Heart left ventricle (tissue), 16 donors: ENCODE results near the gene ARID5B. TPM values are rescaled to one million over a fixed set of nuclear protein-coding genes. Genes with fewer than 3 reads are reported as not detected.
A peak's percentile ranks its signal among the peaks of the same experiment; 100 is the strongest.

Source experiments
- ATAC-seq, 4 donors: fragments of 200-7000 bp; cut with Tn5 transposase; one replicate each; pipeline ENCODE4 v1.9.1; 2020 to 2022; ENCODE audit warnings: moderate library complexity in 4 of 4, mild to moderate bottlenecking in 3 of 4, moderate number of reproducible peaks in 1 of 4
- DNase-seq, 5 donors: peaks; one replicate each; pipeline ENCODE4 v3.0.0-alpha.2; 2020
- H3K27ac ChIP-seq, 12 donors: fragments of 200-600 bp; sonication (generic) in 4 of 12; one replicate each; pipeline versions ENCODE4 v1.5.0 to v1.8.0; 2016 to 2022; ENCODE audit warnings: mild to moderate bottlenecking in 2 of 12
- H3K27me3 ChIP-seq, 9 donors: fragments of 200-600 bp; sonication (generic) in 2 of 9; one replicate each; pipeline versions ENCODE4 v1.5.1 to v1.8.0; 2016 to 2022; ENCODE audit warnings: mild to moderate bottlenecking in 3 of 9
- H3K36me3 ChIP-seq, 9 donors: fragments of 200-600 bp; sonication (generic) in 2 of 9; one replicate each; pipeline versions ENCODE4 v1.5.0 to v1.8.0; 2018 to 2022; ENCODE audit warnings: mild to moderate bottlenecking in 2 of 9
- H3K4me1 ChIP-seq, 12 donors: fragments of 200-600 bp; sonication (generic) in 4 of 12; one replicate each; pipeline versions ENCODE4 v1.5.0 to v1.8.0; 2016 to 2022; ENCODE audit warnings: mild to moderate bottlenecking in 3 of 12
- H3K4me3 ChIP-seq, 12 donors: fragments of 200-600 bp; sonication (generic) in 4 of 12; one replicate each; pipeline versions ENCODE4 v1.5.0 to v1.8.0; 2017 to 2022; ENCODE audit warnings: mild to moderate bottlenecking in 9 of 12, moderate library complexity in 4 of 12
- H3K9me3 ChIP-seq, 12 donors: fragments of 200-600 bp; sonication (generic) in 4 of 12; one replicate each; pipeline versions ENCODE4 v1.5.0 to v1.8.0; 2016 to 2022; ENCODE audit warnings: mild to moderate bottlenecking in 1 of 12
- CTCF ChIP-seq, 12 donors: fragments of 200-600 bp; sonication (generic) in 4 of 12; IDR thresholded peaks; one replicate each; pipeline versions ENCODE4 v1.5.0 to v1.8.0; 2018 to 2022; ENCODE audit warnings: antibody characterized with exemption in 12 of 12, mild to moderate bottlenecking in 5 of 12
- POLR2A ChIP-seq, 2 donors: fragments of 450-650 bp; IDR thresholded peaks; one replicate each; pipeline ENCODE4 v1.6.1; 2017; ENCODE audit warnings: antibody characterized with exemption in 2 of 2, mild to moderate bottlenecking in 2 of 2, moderate library complexity in 2 of 2
- WGBS, 4 donors: extraction: QIAGEN DNeasy Blood & Tissue Kit in 2 of 4; methylation state at CpG; one replicate each; pipeline versions ENCODE4 v1.1.5 to v1.1.7; 2013 to 2018; 5-methylcytosine and 5-hydroxymethylcytosine counted together
- intact Hi-C, 10 donors: fragments of 100-400 bp; cut with DNase I; formaldehyde crosslinking; loops; one replicate each; pipeline versions ENCODE4 v1.11.1 to v1.14.2; 2022
- polyA plus RNA-seq, 2 donors: library from polyadenylated mRNA; stranded (reverse); fragments of 200-250 nt; gene quantifications; one replicate each; pipeline ENCODE4 v1.2.3, GENCODE V29; 2013
- total RNA-seq, 9 donors: library from RNA; depleted of rRNA in 2 of 9; stranded (reverse); fragments of >200 nt in 2 of 9; fragmentation: NEBNext Ultra II Directional in 3 of 9; extraction: Animal tissue kit (Norgen Biotek cat#: 25700) in 3 of 9; gene quantifications; one replicate each; pipeline versions ENCODE4 v1.1.0 to v1.2.4, GENCODE V29; 2016 to 2023
- donor health status: ischemic (EF 13 %, LVEDD 7.1; RV severe dilation, severe dysfunction).
- donor health status: healthy with polysubstance abuse.
- donor health status: DM: no; HTN: yes; CAD: no.
- donor health status: DM: no; HTN: no; CAD: no.
- donor health status: ischemic (EF 25% LVEDD 6.9; RV normal size, moderate dysfunction).
- donor health status: ischemic (EF 25% LVEDD 5.7; RV mildly dilated, moderate dysfunction).
- donor health status: healthy.
- donor health status: DM: yes; HTN: yes; CAD: no.
- donor health status: ischemic (EF 35%, LVEDD 5.7; RV mildly dilated, moderate dysfunction).
- donor health status: nonischemic (EF 11% LVEDD 7.7; RV severe dilation, severe dysfunction).
- donor health status: DM: yes; HTN: yes; CAD: no.
- donor health status: PGD.
- donor health status: ischemic (EF 29% LVEDD 5.4; RV normal size, mild dysfunction).
- donor health status: nonischemic (EF 23%, LVEDD 6.1; RV moderate dilation, normal function).

ARID5B gene
- total and polyA plus RNA-seq, 11 donors: 4.5 to 45.5 (median 26.6) TPM

GRCh38 chr10:62014510-62014909, 113.0 kb downstream of the ARID5B start:
- 95 to 97% (median 96%) methylated on average over 3 of the region's 3 CpGs for WGBS, 4 donors
- no peak for DNase-seq
- intact Hi-C loops: no loop called here

GRCh38 chr10:62015994-62016393, 114.5 kb downstream of the ARID5B start:
- DNase-seq: peak in 4 of 5 donors; percentile 26 to 54 (median 40)
- TF ChIP-seq CTCF (IDR thresholded peaks at IDR 0.05) (peak in 2 of 12 donors; percentile 8 to 13), POLR2A (IDR thresholded peaks at IDR 0.05) (no peak)
- H3K9me3 ChIP-seq: no peaks in the 10 kb centered on the region
- H3K27me3 ChIP-seq: no peaks in the 10 kb centered on the region
- peaks cover 0 to 53% (median 37%) of the 10 kb centered on the region in 12 donors for H3K4me1 ChIP-seq
- no peak overlapping the region for H3K4me3 ChIP-seq
- WGBS, 4 donors: 53 to 62% (median 59%) methylated on average over 6 of the region's 6 CpGs
- H3K27ac ChIP-seq: peak overlapping the region in 7 of 12 donors; percentile 27 to 71 (median 54)
- intact Hi-C loops: loop anchor here in 1 of 10 donors (5.0 kb wide), 1 partner anchor 114 kb away; the partner anchor contains the start of gene ARID5B
- peaks cover 0 to 13% (median 0%) of the 10 kb centered on the region in 9 donors for H3K36me3 ChIP-seq
- ATAC-seq: peak; percentile 65 to 87 (median 84)

More at GRCh38 chr10:62014510-62014909, 113.0 kb downstream of the ARID5B start:
- ATAC-seq: no peak
- Histone ChIP-seq H3K36me3 (peaks cover 0 to 13% (median 0%) of the 10 kb centered on the region in 9 donors), H3K4me1 (peaks cover 0 to 50% (median 24%) of the 10 kb centered on the region in 12 donors), H3K27me3 (no peaks in the 10 kb centered on the region), H3K9me3 (no peaks in the 10 kb centered on the region), H3K4me3 (no peak overlapping the region), H3K27ac (no peak overlapping the region)
- no peak for TF ChIP-seq CTCF (IDR thresholded peaks at IDR 0.05)
- TF ChIP-seq POLR2A (IDR thresholded peaks at IDR 0.05): no peak

- TF ChIP-seq CTCF (IDR thresholded peaks at IDR 0.05) (no peak), POLR2A (IDR thresholded peaks at IDR 0.05) (no peak)
- H3K4me1 ChIP-seq: peaks cover 0 to 61% (median 38%) of the 10 kb centered on the region in 12 donors
- peaks cover 0 to 13% (median 0%) of the 10 kb centered on the region in 9 donors for H3K36me3 ChIP-seq
- DNase-seq (no peak), ATAC-seq (peak; percentile 31 to 52 (median 44))
- peak overlapping the region in 10 of 12 donors; percentile 4 to 78 (median 54) for H3K27ac ChIP-seq
- H3K27me3 ChIP-seq: no peaks in the 10 kb centered on the region
- H3K4me3 ChIP-seq: peak overlapping the region in 1 of 12 donors; percentile 15
- intact Hi-C loops: loop anchor here in 1 of 10 donors (5.0 kb wide), 1 partner anchor 115 kb away; the partner anchor contains the start of gene ARID5B
- no peaks in the 10 kb centered on the region for H3K9me3 ChIP-seq
- whole genome bisulfite sequencing, 4 donors: 70 to 77% (median 72%) methylated on average over 10 of the region's 10 CpGs
Measured at GRCh38 chr10:62016623-62017490, 115.4 kb downstream of the ARID5B start.

GRCh38 chr10:62017491-62017870, 116.0 kb downstream of the ARID5B start:
- H3K9me3 ChIP-seq: no peaks in the 10 kb centered on the region
- no peaks in the 10 kb centered on the region for H3K27me3 ChIP-seq
- intact Hi-C loops: loop anchor here in 1 of 10 donors (5.0 kb wide), 1 partner anchor 115 kb away; the partner anchor contains the start of gene ARID5B
- no peak overlapping the region for H3K4me3 ChIP-seq
- peaks cover 0 to 67% (median 39%) of the 10 kb centered on the region in 12 donors for H3K4me1 ChIP-seq
- H3K36me3 ChIP-seq: peaks cover 0 to 8% (median 0%) of the 10 kb centered on the region in 9 donors
- DNase-seq (no peak), ATAC-seq (no peak)
- peak overlapping the region in 4 of 12 donors; percentile 27 to 78 (median 63) for H3K27ac ChIP-seq
- no peak for TF ChIP-seq POLR2A (IDR thresholded peaks at IDR 0.05)
- no peak for TF ChIP-seq CTCF (IDR thresholded peaks at IDR 0.05)
